GDM1 (cell line): ENCODE measurements around the gene IL1R2.

Experiments
- DNase-seq: peaks from one replicate; lab custom pipeline; 2025; lab: John Stamatoyannopoulos, UW

IL1R2 gene

DNA sequence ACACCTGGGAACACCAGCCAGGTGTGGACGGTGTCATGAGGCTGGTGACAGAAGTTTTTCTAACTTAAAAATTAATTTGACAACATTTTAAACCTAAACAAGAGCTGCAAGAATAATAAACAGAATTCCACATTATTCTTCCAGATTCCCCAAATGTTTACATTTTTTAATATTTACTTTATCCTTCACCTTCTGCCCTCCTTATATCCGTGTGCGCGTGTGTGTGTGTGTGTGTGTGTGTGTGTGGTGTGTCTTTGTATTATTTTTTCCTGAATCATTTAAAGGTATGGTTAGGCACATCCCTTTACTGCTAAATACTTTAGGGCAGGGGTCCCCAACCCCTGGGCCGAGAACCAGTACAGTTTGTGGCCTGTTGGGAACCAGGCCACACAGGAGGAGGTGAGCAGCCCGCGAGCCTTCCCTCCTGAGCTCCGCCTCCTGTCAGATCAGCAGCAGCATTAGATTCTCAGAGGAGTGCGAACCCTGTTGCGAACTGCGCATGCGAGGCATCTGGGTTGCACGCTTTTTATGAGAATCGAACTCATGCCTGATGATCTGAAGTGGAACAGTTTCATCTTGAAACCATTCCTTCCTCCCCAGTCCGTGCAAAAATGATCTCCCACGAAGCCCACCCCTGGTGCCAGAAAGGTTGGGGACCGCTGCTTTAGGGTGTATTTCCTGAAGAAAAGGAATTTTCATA, 16.4 kb upstream of the IL1R2 start:
- DNase-seq: no peak

DNA sequence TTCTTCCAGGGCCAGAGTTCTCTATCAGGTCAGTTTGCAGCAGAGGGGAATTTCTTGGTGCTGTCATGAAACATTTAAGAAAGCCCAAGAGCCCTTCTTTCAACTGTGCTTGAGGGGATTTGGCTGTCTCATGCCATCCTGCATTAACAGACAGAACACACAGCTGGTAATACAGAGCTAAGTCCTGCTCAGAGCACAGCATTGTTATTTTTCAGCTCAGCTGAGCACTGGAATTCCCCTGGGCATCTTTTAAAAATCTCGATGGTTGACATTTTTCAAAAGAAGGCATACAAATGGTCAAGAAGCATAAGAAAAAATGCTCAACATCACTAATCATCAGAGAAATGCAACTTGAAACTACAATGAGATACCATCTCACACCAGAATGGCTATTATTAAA, 14.9 kb upstream of the IL1R2 start:
- DNase-seq: no peak

DNA sequence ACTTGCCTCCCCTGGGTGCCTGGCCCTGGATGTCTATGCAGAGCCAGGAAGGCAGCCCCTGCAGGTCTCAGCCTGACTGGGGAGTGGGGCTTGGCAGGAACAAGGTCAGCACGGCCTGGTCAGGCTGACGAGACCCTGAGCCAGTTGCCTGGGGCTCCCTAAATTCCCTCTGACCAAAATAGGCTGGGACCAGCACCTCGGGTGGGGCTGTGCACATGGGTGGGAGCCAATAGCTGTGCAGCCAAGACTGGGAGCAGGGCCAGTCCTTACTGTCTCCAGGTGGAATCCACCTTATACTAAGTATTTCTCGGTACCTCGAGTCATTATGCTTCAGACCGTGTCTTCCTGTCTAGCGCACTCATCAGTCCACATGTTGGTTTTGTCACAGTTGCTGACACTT, 11.4 kb upstream of the IL1R2 start:
- DNase-seq: no peak

DNA sequence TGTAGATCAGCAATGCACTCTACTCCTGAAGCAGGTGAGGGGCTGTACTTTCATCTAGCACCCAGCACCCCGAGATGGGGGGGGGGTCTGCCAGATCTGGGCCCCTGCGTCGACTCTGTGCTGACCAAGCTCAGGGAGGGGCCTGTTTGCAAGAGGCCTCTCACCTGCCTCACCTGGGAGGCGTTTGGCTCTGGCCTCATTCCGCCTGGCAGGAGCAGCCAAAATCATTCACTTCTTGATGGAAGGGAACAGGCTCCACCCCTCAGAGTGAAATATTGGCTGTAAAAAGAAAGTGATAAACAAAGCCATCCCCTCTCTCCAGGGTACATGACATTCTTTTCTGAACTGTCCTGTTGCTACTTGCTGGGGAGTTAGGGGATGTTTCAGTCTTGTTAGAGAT, 10.7 kb upstream of the IL1R2 start:
- no peak for DNase-seq

DNA sequence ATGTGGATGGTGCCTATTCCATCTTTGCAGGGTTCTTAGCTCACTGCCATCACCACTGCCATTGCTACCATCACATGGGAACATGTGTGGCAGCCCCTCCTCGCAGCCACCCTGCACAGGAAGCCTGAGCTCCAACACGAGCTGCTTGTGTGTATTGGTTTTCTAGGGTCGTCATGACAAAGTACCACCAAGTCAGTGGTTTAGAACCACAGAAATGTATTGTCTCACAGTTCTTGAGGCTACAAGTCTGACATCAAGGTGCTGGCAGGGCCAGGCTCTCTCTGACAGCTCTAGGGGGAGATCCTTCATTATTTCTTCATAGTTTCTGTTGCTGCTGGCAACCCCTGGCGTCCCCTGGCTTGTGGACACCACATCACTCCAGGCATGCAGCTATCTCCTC, 10.3 kb upstream of the IL1R2 start:
- no peak for DNase-seq

DNA sequence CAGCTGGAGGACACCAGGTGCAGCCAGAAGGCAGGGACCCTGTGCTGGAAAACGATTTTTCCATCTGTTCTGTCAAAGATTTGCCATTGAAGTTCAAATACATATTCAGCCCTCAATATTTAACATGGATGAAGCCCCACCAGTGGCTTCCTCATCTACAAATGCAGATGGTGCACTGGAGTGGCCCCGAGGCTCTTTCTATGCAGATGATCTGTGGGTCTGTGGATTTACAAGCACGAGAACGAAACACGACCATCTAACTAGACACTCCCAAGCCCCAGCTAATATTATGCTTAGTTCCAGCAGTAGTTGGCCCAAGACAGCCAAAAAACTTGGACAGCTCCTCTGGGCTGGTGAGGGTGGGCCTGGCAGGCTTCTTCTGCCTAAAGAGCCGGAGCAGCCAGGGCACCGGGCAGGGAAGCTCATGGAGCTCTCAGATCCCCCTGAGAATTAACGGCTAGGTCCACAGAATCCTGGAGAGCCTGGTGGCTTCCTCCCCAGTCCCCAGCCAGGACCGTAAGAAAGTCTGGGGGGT, 9.2 kb upstream of the IL1R2 start:
- DNase-seq: no peak

DNA sequence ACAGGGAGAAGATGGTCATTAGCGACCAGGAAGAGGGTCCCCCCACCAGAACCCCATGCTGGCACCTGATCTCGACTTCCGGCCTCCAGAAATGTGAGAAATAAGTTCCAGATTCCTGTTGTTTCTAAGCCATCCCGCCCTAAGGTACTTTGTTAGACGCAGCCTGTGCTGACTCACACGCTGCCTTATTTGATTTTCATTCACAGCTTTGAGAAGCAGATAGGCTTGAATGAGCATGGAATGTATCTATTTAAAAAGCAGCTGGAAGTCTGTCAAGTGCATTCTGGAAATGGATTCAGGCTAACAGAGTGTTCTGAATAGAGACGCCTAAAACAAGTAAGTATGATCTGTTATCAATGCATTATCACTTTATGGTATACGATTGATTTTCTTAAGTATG, 8.3 kb upstream of the IL1R2 start:
- no peak for DNase-seq

DNA sequence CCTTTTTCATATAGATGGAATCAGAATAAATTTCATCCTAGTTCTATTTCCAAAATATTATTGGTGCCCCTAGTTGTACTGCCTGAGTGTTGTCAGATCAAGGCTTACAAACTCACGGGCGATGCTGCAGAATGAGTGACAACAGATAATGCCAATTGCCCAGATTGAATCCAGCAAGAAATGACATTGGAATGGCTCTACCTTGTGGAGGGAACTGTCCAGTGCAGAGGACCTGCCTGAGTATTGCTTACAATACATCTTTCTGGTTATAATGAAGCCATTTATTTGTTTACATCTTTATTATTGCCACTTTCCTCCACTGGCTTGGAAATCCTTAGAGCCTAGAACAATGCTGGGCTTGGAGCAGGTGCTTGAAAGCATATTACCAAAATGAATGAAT, 7.8 kb upstream of the IL1R2 start:
- DNase-seq: no peak

DNA sequence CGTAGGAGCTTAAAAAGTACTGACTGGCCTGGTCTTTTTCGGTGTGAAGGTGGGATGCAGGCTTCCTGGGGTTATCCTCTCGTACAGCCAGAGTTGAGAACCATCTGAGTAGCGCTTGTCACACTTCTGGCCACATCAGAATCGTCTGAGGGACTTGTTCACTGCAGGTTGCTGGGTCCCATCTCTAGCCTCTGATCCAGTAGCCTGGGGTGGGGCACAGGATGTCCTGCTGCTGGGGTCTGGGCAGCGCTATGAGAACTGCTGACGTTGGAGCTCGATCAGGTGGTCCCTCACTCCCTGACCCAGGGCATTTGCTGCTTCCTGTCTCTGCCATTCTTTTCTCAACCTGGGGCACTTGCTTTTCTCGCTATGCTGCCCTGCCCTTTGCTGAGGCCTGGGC, 7.1 kb upstream of the IL1R2 start:
- DNase-seq: no peak

DNA sequence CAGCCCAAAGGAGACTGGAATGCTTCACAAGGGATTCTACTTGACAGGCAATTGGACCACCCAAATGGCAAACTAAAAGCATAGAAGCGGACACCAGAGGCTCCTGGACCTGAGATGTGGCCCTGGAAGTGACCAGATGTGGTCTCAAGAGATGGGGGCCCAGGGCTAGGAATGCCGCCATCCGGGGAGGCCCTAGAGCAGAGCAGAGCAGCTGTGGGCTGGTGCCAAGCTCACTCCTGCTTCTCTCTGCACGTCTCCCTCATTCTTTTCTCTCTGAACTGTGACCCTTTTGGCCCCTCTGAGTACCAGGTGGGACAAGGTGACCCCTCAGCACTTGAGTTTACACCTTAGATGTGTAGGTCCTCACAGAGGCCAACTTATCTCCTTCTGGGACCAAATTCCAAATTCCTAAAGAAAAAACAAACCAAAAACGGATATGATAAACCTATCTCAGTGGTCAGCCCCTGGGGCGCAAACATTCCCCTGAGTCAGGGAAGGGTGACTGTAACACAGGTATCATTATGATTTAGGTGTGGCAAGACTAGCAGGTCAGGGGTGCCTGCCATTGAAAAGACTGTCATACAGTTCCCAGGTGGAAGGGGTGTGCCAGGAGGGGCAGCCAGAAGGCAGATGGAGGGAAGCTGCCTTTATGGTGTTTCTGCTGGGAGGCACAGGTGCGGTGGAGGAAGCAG, 6.5 kb upstream of the IL1R2 start:
- DNase-seq: no peak

DNA sequence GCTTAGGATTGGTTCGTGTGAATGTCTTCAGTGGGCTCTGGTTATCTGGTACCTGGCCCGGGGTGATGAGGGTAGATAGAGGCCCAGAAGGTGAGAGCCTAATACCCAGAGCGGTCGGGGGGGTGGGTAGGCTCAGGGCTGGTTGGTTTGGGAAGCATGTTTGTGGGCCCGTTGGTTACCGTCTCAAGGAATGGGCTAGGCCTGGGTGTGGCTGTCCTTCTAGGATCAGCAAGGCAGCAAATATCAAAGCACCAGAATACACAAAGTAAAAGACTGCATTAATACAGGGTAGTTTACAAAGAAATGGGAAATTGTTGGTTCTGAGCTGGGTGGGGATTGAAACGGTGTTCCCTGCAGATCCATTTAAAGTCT, 6.0 kb upstream of the IL1R2 start:
- DNase-seq: no peak

DNA sequence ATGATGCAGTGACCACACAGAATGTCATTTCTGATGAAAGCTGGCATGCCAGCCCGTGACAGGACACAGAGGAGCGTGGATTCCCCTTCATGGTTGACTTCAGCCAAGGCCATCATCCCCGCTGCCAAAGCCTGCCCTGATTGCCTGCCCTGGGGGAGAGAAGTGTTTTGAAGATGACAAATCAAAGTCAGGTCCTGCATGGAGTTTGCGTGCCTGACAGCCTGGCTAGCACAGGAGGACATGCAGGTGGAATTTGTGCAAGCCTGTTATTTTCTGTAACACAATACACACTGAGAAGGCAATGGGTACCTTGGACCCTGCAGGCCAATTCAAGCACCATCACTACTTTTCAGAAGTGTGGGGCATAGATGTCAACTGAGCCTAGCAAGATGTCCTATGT, 5.4 kb upstream of the IL1R2 start:
- DNase-seq: no peak

DNA sequence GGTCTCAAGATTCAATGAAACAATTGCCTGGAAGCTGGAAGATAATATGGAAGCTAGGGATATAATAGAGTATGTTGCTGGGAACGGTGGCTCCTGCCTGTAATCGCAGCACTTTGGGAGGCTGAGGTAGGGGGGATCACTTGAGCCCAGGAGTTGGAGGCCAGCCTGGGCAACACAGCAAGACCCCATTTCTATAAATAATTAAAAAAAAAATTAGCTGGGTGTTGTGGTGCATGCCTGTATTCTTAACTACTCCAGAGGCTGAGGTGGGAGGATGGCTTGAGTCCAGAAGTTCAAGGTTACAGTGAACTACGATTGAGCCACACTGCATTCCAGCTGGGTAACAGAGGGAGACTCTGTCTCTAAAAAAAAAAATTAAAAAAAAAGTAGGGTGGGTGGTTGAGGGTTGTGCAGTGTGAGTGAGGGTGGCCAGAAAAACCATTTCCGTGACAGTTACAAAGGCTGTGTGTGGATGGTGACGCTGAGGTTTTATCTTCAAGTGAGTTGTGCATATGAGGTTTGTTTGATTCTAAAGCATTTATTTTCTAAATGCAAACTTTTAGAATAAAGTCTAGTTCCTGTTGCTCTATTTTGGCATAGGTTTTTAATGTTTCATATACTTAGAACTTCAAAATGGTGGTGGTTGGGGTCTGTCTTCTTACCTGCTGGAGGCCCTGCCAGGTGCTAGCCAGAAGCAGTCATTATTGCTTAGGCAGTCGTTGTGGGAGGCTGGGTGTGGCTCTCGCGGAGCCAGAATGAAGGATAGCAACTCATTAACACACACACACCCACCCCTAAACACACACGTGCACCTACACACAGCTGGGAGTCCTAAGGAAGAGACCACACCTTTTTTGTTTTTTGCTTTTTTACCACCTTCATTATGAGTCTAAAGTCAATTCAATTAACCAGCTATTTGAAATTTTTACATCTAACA, 4.7 kb upstream of the IL1R2 start:
- DNase-seq: no peak

DNA sequence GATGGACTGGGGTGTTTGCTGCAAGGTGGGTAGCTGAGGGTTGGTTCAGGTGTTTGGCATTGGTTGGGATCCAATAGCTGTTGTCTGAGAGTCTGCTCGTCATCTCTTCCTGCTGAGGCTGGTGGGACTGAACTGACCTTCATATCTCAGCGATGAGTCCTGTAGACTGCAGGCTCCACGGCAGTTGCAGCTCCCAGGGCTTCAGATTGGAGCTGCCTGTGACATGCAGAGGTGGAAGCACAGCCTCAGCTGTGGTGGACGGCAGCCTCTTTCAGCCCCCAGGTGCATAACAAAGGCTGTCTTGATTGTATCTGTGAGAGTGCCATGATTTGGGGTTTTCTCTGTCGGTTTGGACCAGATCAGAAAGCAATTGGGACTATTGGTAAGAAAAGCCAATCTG, 3.9 kb upstream of the IL1R2 start:
- no peak for DNase-seq

DNA sequence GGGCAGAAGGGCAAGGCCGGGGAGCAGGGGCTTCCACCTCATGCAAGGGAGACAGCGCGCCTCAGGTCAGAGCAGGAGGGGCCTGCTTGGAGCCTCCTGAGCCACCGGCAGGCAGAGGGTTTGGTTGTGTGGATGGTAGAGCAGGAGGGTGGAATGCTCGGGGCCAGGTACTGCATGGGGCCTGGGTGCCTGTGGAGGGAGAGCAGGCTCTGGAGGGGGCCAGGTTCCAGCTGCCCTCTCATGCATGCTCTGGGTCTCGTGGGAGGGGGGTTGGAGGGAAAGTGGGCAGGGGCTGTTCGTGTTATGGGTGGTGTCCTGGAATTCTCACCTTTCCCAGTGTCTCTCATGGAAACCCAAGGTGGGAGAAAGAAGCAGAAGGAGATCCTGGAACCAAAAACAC, 3.2 kb upstream of the IL1R2 start:
- no peak for DNase-seq

DNA sequence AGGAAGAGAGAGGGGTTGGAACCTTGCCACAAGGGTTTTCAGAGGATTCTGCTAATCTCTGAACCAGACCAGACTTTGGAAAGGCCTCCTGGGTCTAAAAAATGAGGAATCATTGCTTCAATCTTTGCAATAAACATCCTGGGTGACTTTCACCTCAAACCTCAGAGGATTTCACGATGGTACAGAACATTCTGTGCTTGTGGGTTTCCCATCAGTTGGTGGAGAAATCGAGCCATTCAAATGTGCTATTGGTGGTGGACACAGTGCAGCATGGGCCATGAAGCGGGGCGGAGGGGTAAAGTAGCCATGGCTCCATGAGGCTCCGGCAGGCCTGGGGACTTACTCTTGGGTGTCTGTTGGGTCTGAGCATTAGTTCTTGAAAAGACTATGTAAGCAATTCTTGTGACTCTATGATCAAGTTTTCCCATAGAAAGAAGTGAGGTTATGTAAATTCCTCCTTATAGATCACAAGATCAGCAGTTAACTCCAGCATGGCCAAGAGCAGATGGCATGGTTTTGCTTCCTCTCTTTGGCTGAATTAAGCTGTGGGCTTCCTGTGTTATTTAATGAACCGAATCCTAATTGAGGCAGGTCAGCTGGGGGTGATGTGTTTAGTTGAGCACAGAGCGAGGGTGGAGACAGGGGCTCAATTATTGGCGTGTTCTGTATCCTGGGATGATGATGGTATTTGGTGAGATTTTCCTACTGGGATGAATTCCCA, 1.9 kb upstream of the IL1R2 start:
- no peak for DNase-seq

DNA sequence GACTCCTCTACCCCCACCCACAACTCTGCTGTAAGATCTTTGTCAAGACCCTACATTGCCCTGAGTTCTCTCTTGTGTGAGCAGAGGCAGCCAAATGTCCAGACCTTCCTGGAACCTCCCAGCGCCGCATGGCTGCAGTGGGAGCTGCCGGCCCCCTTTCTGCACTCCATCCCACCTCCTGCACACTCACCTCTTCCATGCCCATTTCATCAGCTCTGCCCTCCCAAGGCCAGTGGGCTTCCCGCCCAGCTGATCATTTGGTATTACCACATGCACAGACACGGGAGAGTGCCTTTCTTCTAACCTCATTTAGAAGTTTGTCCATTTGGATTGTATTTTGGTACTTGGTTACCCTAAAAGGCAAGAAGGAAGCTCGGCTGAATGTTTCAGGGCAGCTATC, 2.0 kb downstream of the IL1R2 start:
- DNase-seq: no peak

DNA sequence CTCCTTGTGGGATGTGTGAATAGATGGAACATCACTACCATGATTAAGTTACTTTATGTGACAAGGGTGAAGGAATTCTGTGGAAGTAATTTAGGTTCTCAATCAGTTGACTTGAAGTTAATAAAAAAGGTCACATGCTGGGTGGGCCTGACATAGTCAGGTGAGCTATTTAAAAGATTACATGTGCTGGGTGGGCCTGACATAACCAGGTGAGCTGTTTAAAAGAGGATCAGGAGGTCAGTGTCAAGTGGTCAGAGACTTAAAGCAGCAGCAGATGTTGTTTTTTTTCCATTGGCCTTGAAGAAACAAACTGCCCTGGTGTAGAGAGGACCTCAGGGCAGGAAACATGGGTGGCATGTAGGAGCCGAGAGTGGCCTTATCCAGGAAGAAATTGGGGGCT, 3.3 kb downstream of the IL1R2 start:
- no peak for DNase-seq

DNA sequence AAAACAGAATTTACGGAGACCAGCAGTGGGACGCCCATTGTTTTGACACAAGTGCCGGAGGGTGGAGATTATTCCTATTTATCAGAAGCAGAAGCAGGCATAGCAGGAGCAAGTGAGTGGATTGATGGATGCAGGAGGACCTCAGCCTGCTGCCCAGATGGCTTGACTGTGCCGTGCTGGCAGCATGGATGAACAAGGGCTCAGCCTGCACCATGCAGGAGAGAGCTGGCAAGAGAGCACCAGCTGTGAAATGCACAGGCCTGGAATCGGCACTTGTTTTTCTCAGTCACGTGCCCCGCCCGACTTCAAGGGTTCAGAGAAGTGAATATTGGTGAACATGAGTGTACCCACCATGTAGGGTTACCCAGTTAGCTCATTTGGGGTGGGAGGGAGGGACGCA, 4.0 kb downstream of the IL1R2 start:
- DNase-seq: no peak

DNA sequence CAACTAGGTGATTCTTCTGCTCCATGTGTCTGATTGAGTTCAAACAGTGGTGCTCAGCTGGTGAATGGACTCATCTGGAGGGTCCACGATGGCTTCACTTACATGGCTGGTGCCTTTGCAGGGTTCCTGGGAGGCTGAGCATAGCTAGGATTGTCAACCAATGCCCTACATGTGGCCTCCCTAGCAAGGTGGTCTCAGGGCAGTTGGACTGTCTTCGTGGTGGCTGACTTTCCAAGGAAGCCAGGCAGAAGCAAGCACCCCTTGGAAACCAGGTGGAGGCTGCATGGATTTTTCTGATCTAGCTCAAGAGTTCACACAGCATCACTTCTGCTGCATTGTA, 6.8 kb downstream of the IL1R2 start:
- DNase-seq: no peak

DNA sequence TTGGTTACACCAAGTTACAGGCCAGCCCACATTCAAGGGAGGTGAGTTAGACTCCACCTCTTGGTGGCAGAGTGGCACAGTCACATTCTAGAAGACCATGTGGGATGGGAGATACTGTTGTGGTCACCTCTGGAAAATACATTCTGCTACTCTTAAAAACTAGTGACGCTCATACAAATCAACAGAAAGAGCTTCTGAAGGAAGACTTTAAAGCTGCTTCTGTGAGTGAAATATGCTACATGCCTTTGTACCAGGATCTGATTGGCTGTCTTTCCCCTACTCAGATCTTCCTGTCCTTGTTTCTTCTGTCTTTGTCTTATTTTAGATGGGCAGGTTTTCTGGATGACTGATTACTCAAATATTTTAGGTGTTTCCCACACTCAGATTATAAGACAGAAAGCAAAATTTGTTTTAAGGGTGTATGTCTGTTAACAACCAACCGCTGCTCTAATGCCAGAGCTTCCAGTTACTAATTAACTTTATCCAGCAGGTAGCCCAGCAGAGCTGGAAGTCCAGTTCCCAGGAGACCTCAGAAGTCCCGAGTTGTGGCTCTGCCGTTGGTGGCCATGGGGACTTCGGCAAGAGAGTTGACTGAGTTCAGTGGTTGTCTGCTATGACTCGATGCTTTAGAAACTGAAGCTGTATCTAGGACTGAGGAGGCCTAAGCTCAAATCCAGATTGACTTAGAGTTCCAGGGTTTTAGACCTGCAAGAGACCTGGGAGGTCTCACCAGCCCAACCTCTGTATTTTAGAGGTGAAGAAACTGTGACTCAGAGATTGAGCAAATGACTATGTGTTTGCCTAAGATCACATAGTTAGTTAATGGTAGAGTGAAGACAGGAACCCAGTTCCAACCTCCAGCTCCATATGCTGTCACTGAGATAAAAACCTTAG, 7.4 kb downstream of the IL1R2 start:
- DNase-seq: no peak
